Osteoblast (primary cell): Measurements from ENCODE around the gene PTPRN2. TPM values are rescaled to one million over a fixed set of nuclear protein-coding genes. Genes with fewer than 3 reads are reported as not detected.

Experiments used
- DNase-seq: peaks from one replicate; pipeline ENCODE4 v3.0.0; 2011; ENCODE audit warnings: low spot score, mixed read lengths; ENCODE audit not compliant: insufficient read length; ENCODE audit errors: missing footprints
- H2AFZ ChIP-seq: 2 replicates; pipeline ENCODE4 v1.6.0; 2011; ENCODE audit warnings: mild to moderate bottlenecking, low read length
- H3K27ac ChIP-seq: 2 replicates; pipeline ENCODE4 v1.5.1; 2011; ENCODE audit warnings: mild to moderate bottlenecking, low read depth, low read length, moderate library complexity
- H3K27me3 ChIP-seq: 2 replicates; pipeline ENCODE4 v1.6.0; 2012; ENCODE audit warnings: mild to moderate bottlenecking, control low read depth, inconsistent platforms, low read length, moderate library complexity; ENCODE audit not compliant: insufficient read depth
- H3K36me3 ChIP-seq: 2 replicates; pipeline ENCODE4 v1.5.1; 2011; ENCODE audit warnings: mild to moderate bottlenecking, low read length, control low read depth, moderate library complexity; ENCODE audit not compliant: insufficient read depth
- H3K4me1 ChIP-seq: 2 replicates; pipeline ENCODE4 v1.5.1; 2011; ENCODE audit warnings: mild to moderate bottlenecking, low read length, control low read depth, moderate library complexity; ENCODE audit not compliant: insufficient read depth
- H3K4me2 ChIP-seq: 2 replicates; pipeline ENCODE4 v1.6.0; 2011; ENCODE audit warnings: mild to moderate bottlenecking, low read length; ENCODE audit not compliant: insufficient read depth
- H3K4me3 ChIP-seq: fragments of 200-600 bp; sonication (generic); 3 replicates; pipeline ENCODE4 v1.5.1; 2012; ENCODE audit warnings: mild to moderate bottlenecking, low read length, inconsistent platforms; ENCODE audit not compliant: insufficient read depth
- H3K79me2 ChIP-seq: 2 replicates; pipeline ENCODE4 v1.6.0; 2012; ENCODE audit warnings: mild to moderate bottlenecking, low read length, control low read depth, inconsistent platforms; ENCODE audit not compliant: insufficient read depth
- H3K9me3 ChIP-seq: 2 replicates; pipeline ENCODE4 v1.5.1; 2011; ENCODE audit warnings: low read depth, low read length, control low read depth
- H4K20me1 ChIP-seq: 2 replicates; pipeline ENCODE4 v1.6.0; 2012; ENCODE audit warnings: mild to moderate bottlenecking, low read length, control low read depth; ENCODE audit not compliant: insufficient read depth
- CTCF ChIP-seq: IDR thresholded peaks from 2 replicates; pipeline ENCODE4 v1.5.1; 2011; ENCODE audit warnings: mild to moderate bottlenecking, low read depth, low read length, moderate library complexity; ENCODE audit errors: extremely low read depth
- total RNA-seq: library from RNA; depleted of rRNA; stranded (reverse); fragments of >200 nt; gene quantifications from 2 replicates; pipeline ENCODE4 v1.2.3, GENCODE V29; 2012

Gene PTPRN2
- total RNA-seq, 1 donor, result 0.36 TPM

- Histone ChIP-seq H3K27ac (no peak overlapping the region), H3K4me2 (no peak overlapping the region), H3K4me3 (no peak overlapping the region), H3K79me2 (no peaks in the 10 kb centered on the region), H3K36me3 (no peaks in the 10 kb centered on the region), H2AFZ (no peak overlapping the region), H3K27me3 (no peaks in the 10 kb centered on the region), H4K20me1 (no peaks in the 10 kb centered on the region), H3K4me1 (no peaks in the 10 kb centered on the region), H3K9me3 (no peaks in the 10 kb centered on the region)
- no peak for DNase-seq
- TF ChIP-seq CTCF, result no peak
Measured at GRCh38 chr7:158495216-158495615, 92.4 kb downstream of the PTPRN2 start.

- Histone ChIP-seq H3K79me2 (no peaks in the 10 kb centered on the region), H3K27ac (no peak overlapping the region), H2AFZ (no peak overlapping the region), H3K4me1 (no peaks in the 10 kb centered on the region), H3K36me3 (no peaks in the 10 kb centered on the region), H4K20me1 (no peaks in the 10 kb centered on the region), H3K27me3 (no peaks in the 10 kb centered on the region), H3K4me3 (no peak overlapping the region), H3K4me2 (no peak overlapping the region), H3K9me3 (no peaks in the 10 kb centered on the region)
- DNase-seq, result no peak
- no peak for TF ChIP-seq CTCF
Measured at GRCh38 chr7:158494643-158495042, 93.0 kb downstream of the PTPRN2 start.

- Histone ChIP-seq H3K36me3 (no peaks in the 10 kb centered on the region), H4K20me1 (no peaks in the 10 kb centered on the region), H3K9me3 (no peaks in the 10 kb centered on the region), H3K4me3 (no peak overlapping the region), H3K27ac (no peak overlapping the region), H3K79me2 (no peaks in the 10 kb centered on the region), H3K4me2 (no peak overlapping the region), H2AFZ (no peak overlapping the region), H3K4me1 (no peaks in the 10 kb centered on the region), H3K27me3 (no peaks in the 10 kb centered on the region)
- no peak for TF ChIP-seq CTCF
- DNase-seq, result no peak
Measured at GRCh38 chr7:158494162-158494586, 93.4 kb downstream of the PTPRN2 start.

GRCh38 chr7:158492367-158492764 is 95.3 kb downstream of the PTPRN2 start:
- no peaks in the 10 kb centered on the region for H3K9me3 ChIP-seq
- H3K36me3 ChIP-seq, result no peaks in the 10 kb centered on the region
- no peak overlapping the region for H3K4me2 ChIP-seq
- no peak overlapping the region for H3K27ac ChIP-seq
- no peak overlapping the region for H2AFZ ChIP-seq
- no peaks in the 10 kb centered on the region for H3K27me3 ChIP-seq
- H4K20me1 ChIP-seq, result no peaks in the 10 kb centered on the region
- no peak for DNase-seq
- TF ChIP-seq CTCF, result no peak
- no peaks in the 10 kb centered on the region for H3K79me2 ChIP-seq
- no peaks in the 10 kb centered on the region for H3K4me1 ChIP-seq
- no peak overlapping the region for H3K4me3 ChIP-seq
